Upper lobe of left lung (tissue), 4 donors: ENCODE measurements around the gene KRTAP10-11.

ENCODE experiments used
- EP300 ChIP-seq, 4 donors: sonication (generic); formaldehyde crosslinking; IDR thresholded peaks; one replicate each; pipeline ENCODE4 v1.5.1; 2017; ENCODE audit warnings: antibody characterized with exemption in 4 of 4, control low read depth in 2 of 4
- POLR2A ChIP-seq, 4 donors: fragments of 450-650 bp; IDR thresholded peaks; one replicate each; pipeline ENCODE4 v1.5.1; 2016 to 2017; ENCODE audit warnings: antibody characterized with exemption in 4 of 4, mild to moderate bottlenecking in 2 of 4
- POLR2AphosphoS5 ChIP-seq, 2 donors: sonication (generic); formaldehyde crosslinking; IDR thresholded peaks; one replicate each; pipeline ENCODE4 v1.5.1; 2017; ENCODE audit warnings: antibody characterized with exemption in 2 of 2
- TF ChIP-seq, protein P1 (sequence below), 6 experiments: fragments of 450-650 bp in 4 of 6; fragments of 200-600 bp in 2 of 6; sonication (generic) in 2 of 6; IDR thresholded peaks; one replicate each; pipeline ENCODE4 v1.5.1; 2016 to 2019; ENCODE audit warnings: antibody characterized with exemption in 6 of 6

- TF ChIP-seq POLR2A (IDR thresholded peaks at IDR 0.05) (no peak), EP300 (IDR thresholded peaks at IDR 0.05) (no peak), POLR2AphosphoS5 (IDR thresholded peaks at IDR 0.05) (no peak)
- TF ChIP-seq, protein P1, sequence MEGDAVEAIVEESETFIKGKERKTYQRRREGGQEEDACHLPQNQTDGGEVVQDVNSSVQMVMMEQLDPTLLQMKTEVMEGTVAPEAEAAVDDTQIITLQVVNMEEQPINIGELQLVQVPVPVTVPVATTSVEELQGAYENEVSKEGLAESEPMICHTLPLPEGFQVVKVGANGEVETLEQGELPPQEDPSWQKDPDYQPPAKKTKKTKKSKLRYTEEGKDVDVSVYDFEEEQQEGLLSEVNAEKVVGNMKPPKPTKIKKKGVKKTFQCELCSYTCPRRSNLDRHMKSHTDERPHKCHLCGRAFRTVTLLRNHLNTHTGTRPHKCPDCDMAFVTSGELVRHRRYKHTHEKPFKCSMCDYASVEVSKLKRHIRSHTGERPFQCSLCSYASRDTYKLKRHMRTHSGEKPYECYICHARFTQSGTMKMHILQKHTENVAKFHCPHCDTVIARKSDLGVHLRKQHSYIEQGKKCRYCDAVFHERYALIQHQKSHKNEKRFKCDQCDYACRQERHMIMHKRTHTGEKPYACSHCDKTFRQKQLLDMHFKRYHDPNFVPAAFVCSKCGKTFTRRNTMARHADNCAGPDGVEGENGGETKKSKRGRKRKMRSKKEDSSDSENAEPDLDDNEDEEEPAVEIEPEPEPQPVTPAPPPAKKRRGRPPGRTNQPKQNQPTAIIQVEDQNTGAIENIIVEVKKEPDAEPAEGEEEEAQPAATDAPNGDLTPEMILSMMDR (IDR thresholded peaks at IDR 0.05): no peak
Measured at GRCh38 chr21:44614961-44615391, 31.2 kb upstream of the KRTAP10-11 start.
